ENCODE results near the gene VPS37D. TPM values are rescaled to one million over a fixed set of nuclear protein-coding genes. Genes with fewer than 3 reads are reported as not detected.
A peak's percentile ranks its signal among the peaks of the same experiment; 100 is the strongest.
"Not testable (repeated sequence)": the region's sequence is repeated elsewhere in the genome, so short reads cannot be mapped to it uniquely, and the experiment has no call there.

The VPS37D gene
- total RNA-seq, 1 donor from 2014 or later, result 3.0 TPM

DNA sequence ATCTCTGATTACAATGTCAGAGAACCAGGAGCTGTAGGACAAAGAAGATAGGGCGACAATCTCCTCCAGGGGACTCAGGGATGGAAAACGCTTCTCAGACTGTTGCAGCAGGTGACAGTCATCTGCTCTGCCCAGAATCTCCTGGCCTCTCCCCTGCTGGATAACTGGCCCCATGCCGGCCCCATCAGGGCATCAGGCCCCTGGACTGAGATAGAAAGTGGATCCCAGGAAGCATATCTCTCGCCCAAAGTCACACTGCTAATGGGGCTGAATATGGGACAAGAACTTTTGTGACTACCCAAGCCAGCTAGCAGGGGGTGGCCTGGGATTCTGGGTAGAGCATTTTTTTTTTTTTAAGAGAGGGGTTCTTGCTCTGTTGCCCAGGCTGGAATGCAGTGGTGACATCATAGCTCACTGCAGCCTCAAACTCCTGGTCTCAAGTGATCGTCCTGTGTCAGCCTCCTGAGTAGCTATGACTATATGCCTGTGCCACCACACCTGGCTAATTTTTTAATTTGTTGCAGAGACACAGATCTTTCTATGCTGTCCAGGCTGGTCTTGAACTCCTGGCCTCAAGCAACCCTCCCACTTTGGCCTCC is 22.8 kb upstream of the VPS37D start:
- ATAC-seq (no peak), DNase-seq (ENCODE audit: missing footprints) (no peak)
- intact Hi-C loops (cut with DNase I), result no loop called here

DNA sequence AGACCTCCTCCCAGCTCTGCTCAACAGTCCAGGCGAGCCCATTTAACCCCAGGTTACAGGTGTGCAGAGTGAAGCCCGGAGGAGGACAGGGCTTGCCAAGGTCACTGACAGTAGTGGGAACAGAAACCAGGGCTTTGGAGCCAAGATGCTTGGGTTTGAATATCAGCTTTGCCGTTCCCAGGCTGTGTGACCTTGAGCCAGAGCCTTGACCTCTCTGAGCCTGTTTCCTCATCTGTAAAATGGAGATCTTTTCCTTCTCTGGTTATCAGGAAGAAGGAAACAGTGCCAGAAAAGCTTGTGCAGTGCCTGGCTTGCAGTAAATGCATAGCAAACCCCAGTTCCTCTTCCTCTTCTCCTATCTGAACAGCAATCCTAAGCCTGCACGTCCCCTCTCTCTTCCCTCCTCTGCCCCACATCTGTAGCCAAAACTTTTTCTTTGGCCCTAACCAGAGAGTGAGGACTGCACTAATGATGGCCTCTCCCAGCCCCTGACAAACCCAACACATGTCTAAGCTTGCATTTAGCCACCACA is 21.9 kb upstream of the VPS37D start:
- ATAC-seq, result no peak
- no peak for DNase-seq (ENCODE audit: missing footprints)
- intact Hi-C loops (cut with DNase I), result no loop called here

DNA sequence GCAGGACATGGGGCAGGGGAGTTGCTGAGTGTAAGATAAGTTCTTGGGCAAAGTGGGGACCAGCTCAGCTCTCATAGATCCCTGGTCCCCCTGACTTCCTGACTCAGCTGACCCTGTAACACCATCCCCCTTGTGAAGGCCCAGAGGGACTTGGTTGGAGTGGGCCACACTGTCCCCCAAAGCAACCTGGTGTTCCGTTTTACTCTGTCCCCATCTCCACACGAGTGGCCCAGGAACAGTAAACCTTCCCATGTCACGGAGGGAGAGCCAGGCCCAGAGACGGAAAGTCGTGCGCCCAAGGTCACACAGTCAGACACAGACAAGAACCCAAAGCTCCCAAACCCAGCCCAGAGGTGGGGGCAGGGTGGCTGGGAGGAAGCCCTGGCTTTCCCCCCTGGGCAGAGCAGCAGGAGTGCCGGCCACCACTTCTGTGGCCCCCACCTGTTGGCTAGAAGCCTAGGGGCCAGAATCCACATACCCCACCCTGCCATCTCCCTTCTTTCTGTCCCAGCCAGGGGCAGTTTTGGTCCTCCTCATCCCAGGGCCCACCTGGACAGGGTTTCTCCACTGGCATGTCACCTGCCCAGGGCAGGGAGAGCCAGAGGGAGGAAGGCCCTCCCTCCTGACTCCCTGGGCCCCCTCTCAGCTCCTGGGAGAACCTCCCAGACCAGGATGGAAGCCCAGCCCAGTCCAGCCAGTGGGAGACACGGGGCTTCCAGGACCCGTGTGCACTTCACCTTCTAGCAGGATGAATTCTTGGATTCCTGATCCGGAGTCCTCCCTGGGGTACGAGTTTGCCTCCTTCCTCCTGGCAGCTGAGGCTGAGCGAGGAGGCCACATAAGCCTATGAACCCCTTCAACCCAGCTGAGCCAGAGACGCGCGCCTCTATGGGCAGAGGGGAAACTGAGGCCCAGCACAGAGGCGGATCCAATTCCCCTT is 20.6 kb upstream of the VPS37D start:
- ATAC-seq (no peak), DNase-seq (ENCODE audit: missing footprints) (peak; percentile 31)
- intact Hi-C loops (cut with DNase I), result no loop called here

DNA sequence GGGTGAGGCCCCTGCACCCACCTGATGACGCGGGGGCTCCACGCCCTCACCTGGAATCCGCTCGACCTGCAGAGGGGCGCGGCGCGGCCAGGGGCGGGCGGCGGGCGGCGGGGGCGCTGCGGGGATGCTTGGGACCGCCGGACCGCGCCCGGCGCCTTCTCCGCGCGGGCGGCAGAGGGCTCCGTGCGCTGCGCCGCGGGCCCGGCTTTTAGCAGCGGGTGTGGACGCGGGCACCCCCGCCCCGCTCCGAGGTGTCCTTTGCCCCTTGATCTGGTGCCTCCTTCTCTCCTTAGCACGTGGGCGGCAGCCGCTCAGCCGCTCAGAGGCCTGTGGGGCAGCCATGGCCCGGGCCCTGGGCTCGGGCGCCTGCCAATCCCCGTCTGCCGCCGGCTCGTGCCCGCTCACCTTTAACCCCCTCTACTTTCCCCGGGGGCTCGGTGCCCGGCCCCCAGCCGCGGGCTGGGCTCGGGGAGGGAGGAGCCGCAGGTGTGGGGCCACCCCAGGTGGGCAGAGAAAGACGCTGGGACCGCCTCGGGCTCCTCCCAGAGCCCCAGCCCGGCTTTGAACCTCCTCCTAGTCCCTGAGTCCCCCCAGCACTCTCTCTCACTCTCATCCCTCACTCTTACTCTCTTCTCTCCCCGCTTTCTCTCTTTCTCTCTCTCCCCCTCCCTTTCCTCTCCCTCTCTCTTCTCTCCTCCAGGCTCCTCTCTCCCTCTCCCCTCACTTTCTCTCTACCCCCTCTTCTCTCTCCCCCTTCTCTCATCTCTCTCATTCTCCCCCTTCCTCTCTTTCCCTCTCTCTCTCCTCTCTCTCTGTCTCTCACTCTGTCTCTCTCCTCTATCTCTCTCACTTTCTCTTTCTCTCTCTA is 19.7 kb upstream of the VPS37D start:
- intact Hi-C loops (cut with DNase I), result no loop called here
- ATAC-seq (no peak), DNase-seq (ENCODE audit: missing footprints) (peak; percentile 45)

DNA sequence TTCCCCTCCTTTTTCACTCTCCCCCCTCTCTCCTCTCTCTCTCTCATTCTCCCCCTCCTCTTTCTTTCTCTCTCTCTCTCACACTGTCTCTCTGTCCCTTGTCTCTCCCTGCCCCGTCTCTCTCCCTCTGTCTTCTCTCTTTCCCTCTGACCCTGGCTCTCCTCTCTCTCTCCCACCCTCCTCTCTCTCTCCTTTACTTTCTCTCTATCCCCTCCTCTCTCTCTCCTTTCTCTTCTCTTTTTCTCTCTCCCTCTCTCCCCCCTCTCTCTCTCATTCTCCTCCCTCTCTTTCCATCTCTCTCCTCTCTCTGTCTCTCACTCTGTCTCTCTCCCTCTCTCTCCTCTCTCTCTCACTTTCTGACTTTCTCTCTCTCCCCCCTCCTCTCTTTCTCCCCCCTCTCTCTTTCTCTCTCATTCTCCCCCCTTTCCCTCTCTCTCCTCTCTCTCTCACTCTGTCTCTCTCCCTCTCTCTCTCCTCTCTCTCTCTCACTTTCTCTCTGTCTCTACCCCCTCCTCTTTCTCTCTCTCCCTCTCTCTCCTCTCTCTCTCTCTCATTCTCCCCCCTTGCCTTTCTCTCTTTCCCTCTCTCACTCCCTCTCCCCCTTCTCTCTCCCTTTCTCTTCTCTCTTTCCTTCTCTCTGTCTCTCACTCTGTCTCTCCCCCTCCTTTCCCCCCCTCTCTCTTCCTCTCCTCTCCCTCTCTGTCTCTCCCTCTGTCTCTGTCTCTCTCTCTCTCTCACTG is 18.9 kb upstream of the VPS37D start:
- ATAC-seq (no peak), DNase-seq (ENCODE audit: missing footprints) (no peak)
- intact Hi-C loops (cut with DNase I), result no loop called here

DNA sequence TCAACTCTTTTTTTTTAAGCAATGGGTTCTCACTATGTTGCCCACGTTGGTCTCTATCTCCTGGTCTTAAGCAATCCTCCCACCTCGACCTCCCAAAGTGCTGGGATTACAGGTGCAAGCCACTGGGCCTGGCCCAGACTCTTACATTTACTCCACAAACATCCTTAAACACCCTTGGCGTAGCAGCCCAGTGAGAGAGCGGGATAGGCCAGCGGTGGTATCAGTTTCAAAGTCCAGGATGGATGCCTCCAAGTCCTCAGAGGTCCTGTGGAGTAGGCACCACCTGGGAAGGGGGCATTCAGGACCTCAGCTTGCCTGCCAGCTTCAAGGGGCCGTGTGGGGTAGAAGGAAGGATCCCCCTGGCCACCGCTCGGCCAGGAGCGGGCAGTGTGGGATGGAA is 18.1 kb upstream of the VPS37D start:
- DNase-seq (ENCODE audit: missing footprints), result no peak
- intact Hi-C loops (cut with DNase I), result no loop called here
- no peak for ATAC-seq

DNA sequence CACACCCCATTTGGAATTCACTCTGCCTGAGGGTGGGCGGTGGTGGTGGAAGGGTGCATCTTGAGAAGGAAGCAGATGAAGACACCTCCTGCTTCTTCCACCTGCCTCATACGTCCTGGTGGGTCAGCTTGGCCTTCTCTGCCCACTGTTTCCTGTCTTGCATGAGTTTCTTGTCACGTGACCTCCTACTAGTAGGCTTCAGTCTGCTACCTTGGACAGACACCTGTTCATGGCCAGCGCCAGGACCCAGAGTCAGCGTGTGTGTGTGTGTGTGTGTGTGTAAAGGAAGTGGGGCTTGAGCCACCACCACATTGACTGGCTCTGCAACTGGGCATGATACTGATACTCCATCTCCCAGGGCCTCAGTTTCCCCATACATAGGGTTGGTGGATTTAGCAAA is 17.1 kb upstream of the VPS37D start:
- DNase-seq (ENCODE audit: missing footprints) (no peak), ATAC-seq (no peak)
- intact Hi-C loops (cut with DNase I), result no loop called here

DNA sequence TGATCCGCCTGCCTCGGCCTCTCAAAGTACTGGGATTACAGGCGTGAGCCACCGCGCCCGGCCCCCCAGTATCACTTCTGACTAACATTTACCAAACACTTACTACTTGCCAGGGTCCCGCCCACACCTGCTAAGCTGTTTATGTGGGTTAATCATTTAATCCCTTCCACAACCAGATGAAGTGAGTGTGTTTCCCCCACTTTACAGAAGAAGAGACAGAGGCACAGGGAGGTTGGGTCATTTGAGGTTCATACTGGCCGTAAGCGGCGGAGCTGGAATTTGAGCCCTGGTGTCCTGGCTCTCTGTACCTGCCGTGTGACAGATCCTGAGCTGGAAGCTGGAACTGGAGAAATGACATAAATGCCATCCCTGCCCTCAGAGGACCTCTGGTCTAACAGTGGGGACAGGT is 15.1 kb upstream of the VPS37D start:
- intact Hi-C loops (cut with DNase I), result no loop called here
- ATAC-seq (no peak), DNase-seq (ENCODE audit: missing footprints) (no peak)

DNA sequence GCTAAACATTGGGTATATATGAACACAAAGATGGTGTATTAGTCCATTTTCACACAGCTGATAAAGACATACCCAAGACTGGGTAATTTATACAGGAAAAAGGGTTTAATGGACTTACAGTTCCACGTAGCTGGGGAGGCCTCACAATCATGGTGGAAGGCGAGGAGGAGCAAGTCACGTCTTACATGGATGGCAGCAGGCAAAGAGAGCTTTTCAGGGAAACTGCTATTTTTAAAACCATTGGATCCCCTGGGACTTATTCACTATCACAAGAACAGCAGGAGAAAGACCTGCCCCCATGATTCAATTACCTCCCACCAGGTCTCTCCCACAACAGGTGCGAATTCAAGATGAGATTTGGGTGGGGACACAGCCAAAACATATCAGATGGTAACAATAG is 12.3 kb upstream of the VPS37D start:
- ATAC-seq; DNase-seq (ENCODE audit: missing footprints); intact Hi-C loops (cut with DNase I): not testable (repeated sequence)

DNA sequence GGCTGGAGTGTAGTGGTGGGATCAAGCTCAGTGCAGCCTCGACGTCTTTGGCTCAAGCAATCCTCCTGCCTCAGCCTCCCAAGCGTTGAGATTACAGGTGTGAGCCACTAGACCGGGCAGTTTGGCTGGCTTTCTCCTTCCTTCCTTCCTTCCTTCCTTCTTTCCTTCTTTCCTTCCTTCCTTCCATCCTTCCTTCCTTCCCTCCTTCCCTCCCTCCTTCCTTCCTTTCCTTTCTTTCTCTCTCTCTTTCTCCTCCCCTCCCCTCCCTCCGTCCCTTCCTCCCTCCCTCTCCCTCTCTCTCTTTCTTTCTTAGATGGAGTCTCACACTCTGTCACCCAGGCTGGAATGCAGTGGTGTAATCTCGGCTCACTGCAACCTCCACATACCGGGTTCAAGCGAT is 7.6 kb upstream of the VPS37D start:
- DNase-seq (ENCODE audit: missing footprints), result no peak
- intact Hi-C loops (cut with DNase I), result no loop called here
- ATAC-seq, result no peak

DNA sequence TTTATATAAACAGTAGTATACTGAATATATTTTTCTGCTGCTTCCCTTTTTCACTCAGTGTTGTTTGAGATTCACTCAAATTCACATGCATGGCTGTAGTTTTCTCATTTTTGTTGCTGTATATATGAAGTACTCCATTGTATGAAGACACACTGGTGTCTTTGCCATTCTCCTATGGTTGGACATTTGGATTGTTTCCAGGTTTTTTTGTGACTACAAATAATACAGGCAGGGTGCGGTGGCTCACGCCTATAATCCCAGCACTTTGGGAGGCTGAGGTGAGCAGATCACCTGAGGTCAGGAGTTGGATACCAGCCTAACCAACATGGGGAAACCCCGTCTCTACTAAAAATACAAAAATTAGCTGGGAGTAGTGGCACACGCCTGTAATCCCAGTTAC is 7.0 kb upstream of the VPS37D start:
- DNase-seq (ENCODE audit: missing footprints); intact Hi-C loops (cut with DNase I); ATAC-seq: not testable (repeated sequence)

DNA sequence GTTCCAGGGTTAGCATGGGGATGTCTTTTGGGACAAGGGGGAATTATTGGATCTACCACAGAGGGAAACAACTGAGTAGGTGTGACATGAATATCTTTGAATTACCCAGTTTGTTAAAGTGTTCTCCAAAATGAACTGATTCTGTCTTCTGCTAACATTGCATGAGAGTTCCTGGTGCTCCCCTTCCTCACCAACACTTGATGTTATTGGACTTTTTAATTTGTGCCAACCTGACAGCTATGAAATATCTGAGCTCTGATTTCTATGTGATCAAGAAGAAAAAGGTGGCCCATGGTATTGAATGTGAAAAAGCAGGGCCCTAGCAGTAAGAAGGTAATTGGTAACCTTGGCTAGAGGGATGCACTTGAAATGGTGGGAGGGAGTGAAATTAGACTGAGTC is 4.6 kb upstream of the VPS37D start:
- no peak for DNase-seq (ENCODE audit: missing footprints)
- no peak for ATAC-seq
- intact Hi-C loops (cut with DNase I), result no loop called here

DNA sequence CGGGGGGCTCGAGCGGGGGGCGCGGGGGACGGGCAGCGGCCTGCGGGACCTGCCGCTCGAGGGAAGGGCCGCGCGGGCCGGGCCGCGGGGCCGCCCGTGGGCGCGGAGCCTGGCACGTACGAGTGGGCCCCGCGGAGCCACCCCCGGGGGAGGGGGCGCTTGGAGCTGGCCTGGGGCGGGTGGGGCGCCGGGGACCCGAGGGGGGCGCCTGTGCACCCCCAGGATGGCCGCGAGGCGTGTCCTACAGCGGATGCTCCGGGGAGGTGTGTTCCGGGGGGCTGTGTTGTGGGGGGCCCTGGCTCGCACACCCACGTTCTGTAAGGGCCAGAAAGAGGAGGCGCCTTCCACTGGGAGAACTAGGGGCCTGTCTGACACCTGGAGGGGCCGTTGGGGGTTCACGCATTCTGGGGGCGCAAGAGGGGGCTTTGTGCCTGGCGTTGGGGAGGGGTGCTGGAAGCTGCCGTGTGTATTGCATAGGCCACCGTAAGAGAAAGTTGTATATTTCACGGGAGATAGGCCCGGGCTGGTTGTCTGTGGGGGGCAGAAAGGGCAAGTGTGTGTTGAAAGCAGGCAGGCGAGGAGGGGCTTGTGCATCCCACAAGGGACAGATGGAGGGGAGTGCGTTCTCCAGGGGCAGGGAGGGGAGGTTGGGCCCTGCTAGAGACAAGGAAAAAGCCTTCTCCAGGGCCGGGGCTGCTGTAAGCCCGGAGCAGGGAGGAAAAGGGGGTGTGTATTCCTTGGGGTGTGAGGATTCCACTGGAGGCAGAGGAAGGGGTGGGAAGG is 663 bp downstream of the VPS37D start:
- intact Hi-C loops (cut with DNase I), result loop anchor here (5.0 kb wide), 1 partner anchor 54 kb away; no protein-coding TSS in a partner anchor
- DNase-seq (ENCODE audit: missing footprints) (peak; percentile 39), ATAC-seq (no peak)

DNA sequence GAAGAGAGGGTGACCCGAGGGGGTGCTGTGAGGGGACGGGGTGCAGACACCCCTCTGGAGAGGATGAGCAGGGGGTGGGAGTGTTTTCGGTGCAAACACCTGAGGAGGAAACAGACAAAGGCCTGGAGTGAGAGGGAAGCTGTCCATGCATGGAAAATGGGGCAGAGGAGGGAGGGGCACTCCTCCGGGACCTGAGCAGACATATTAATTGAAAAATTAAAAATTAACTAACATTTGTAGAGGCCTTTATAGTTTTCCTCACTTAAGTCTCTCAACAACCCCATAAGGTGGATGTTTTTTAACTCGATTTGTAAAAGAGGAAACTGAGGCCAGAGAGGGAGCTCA is 1.2 kb downstream of the VPS37D start:
- DNase-seq (ENCODE audit: missing footprints) (peak; percentile 7), ATAC-seq (no peak)
- intact Hi-C loops (cut with DNase I), result loop anchor here (5.0 kb wide), 1 partner anchor 53 kb away; no protein-coding TSS in a partner anchor

DNA sequence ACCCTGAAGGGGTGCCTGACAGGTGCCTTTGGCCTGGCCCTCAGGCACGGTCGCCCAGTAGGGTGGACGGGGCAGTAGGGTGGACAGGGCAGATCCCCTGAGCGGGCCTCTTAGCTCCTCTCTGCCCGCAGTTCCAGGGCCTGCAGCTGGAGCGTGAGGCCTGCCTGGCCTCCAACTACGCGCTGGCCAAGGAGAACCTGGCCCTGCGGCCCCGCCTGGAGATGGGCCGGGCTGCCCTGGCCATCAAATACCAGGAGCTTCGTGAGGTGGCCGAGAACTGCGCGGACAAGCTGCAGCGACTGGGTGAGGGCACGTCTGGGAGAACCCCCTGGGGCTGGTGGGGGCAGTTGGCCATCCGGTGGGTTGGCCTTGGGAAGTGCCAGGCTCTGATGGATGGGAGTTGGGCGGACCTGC is 1.7 kb downstream of the VPS37D start:
- intact Hi-C loops (cut with DNase I), result loop anchor here (5.0 kb wide), 1 partner anchor 53 kb away; no protein-coding TSS in a partner anchor
- ATAC-seq (no peak), DNase-seq (ENCODE audit: missing footprints) (peak; percentile 55)

DNA sequence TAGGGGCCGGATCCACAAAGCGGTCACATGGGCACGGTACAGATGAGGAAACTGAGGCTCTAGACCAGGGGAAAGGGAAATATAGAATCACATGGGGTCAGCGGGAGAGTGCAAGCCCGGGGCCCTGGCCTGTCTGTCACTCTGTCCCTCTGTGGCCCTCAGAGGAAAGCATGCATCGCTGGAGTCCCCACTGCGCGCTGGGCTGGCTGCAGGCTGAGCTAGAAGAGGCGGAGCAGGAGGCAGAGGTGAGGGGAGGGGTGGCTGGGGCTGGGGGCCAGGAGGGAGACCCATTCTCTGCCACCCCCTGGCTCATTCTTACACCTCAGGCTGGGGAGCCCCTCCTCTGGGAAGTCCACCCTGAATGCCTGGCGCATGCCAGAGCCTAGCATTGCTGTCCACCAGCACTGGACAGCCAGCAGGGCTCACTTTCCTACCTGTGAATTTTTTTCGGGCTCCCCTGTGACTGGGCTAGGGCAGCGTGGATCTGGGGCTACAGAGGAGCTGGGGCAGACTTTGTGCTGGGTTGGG is 2.3 kb downstream of the VPS37D start:
- intact Hi-C loops (cut with DNase I), result loop anchor here (5.0 kb wide), 1 partner anchor 52 kb away; no protein-coding TSS in a partner anchor
- ATAC-seq (no peak), DNase-seq (ENCODE audit: missing footprints) (peak; percentile 37)

DNA sequence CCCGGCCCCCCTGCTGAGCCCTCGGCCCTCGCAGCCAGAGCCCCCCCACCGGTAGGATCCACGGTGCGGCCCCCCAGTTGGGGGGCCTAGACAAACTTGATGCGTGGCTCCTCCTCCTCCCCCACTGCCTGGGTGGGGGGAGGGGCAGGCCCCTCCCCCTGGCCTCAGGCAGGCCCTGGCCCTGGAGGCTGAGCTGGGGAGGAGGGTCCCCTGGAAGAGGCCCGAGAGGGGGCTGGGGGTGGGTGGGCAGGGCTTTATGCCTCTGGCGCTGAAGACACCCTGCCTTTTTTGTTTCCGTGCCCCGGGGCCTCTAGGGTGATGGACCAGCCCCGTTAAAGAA is 3.7 kb downstream of the VPS37D start:
- intact Hi-C loops (cut with DNase I), result no loop called here

More for the DNA sequence above, 3.7 kb downstream of the VPS37D start:
- no peak for DNase-seq (ENCODE audit: missing footprints)
- no peak for ATAC-seq

Data from Right ventricle myocardium inferior (tissue), 1 donor.